Stimulated activated naive CD4-positive, alpha-beta T cell (primary cell): Measurements from ENCODE around the gene GCDH.
"Not testable (repeated sequence)": the region's sequence is repeated elsewhere in the genome, so short reads cannot be mapped to it uniquely, and the experiment has no call there.

ENCODE experiments used
- DNase-seq, 6 experiments: peaks; one replicate each; lab custom pipeline; 2025; lab: John Stamatoyannopoulos, UW

GCDH gene

GRCh38 chr19:12872941-12873890 is 17.7 kb upstream of the GCDH start:
- DNase-seq: peak; percentile 31 to 73 (median 54)

DNA sequence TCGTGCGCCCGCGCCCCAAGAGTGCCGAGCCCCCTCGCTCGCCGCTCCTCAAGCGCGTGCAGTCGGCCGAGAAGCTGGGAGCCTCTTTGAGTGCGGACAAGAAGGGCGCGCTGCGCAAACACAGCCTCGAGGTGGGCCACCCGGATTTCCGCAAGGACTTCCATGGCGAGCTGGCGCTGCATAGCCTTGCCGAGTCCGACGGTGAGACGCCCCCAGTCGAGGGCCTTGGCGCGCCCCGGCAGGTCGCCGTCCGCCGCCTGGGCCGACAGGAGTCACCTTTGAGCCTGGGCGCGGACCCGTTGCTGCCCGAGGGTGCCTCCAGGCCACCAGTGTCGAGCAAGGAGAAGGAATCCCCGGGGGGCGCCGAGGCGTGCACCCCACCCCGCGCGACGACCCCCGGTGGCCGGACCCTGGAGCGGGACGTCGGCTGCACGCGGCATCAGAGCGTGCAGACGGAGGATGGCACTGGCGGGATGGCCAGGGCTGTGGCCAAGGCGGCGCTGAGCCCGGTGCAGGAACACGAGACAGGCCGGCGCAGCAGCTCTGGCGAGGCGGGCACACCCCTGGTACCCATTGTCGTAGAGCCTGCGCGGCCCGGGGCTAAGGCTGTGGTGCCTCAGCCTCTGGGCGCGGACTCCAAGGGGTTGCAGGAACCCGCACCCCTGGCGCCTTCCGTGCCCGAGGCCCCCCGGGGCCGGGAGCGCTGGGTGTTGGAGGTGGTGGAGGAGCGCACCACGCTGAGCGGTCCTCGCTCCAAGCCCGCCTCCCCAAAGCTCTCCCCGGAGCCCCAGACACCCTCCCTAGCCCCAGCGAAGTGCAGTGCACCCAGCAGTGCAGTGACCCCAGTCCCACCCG is 16.8 kb upstream of the GCDH start:
- no peak for DNase-seq

DNA sequence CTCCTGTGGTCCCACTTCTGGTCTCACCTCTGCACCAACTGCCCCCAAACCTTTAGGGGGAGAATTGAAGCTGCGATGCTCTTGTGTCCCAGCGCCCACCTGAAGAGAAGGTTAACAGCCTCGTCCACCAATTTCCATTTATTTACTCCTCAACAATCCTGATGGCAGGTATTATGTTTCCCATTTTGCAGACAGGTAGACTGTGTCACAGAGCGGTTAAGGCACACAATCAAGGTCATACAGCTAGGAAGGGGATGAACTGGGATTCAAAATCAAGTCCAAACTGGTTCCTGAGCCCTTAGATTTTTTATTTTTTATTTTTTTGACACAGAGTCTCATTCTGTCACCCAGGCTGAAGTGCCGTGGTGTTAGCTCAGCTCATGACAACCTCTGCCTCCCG is 15.9 kb upstream of the GCDH start:
- no peak for DNase-seq

DNA sequence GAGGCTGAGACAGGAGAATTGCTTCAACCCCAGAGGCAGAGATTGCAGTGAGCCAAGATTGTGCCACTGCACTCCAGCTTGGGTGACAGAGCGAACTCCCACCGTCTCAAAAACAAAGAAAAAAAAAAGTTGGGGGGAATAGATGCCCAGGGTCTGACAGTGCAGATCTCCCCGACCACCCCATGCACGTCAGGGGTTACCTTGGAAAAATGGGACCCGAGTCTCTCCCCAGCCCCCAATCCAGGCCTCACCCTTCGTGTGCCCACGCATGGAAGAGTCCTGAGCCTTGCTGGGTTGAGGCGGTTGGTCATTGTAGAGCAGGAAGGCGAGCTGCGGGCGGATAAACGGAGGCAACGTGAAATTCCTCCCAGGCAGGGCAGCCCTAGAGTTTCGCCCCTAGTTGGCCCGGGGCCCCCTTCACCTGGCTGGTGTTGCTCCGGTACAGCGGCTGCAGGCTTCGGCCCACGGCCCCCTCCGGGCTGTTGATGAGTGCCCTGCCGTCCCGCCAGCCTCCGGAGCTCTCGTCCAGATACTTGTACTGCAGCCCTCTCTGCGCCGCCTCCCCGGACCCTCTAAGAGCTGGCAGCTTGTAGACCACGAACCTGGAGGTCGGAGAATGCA is 10.3 kb upstream of the GCDH start:
- DNase-seq: no peak

- peak; percentile 70 to 88 (median 78) for DNase-seq
These were observed 9.7 kb upstream of the GCDH start, which contains the start of gene DNASE2 for GRCh38 chr19:12881172-12881808. TSS of gene DNASE2 (minus strand) at chr19:12881449. CDS start at chr19:12881375, 74 bp downstream.

DNA sequence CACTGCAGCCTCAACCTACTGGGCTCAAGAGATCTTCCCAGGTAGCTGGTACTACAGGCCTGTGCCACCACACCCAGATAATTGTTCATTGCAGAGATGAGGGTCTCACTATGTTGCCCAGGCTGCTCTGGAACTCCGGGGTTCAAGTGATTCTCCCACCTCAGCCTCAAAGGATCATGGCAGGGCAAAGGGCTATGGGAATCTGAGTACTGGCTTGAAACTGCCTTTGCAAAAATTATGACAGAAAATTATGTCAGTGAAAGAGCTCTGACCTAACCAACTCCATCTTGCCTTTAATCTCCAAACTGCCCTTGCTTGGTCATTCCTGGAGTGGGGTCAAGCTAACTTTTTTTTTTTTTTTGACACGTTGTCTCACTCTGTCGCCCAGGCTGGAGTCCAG is 8.4 kb upstream of the GCDH start:
- DNase-seq: no peak

DNA sequence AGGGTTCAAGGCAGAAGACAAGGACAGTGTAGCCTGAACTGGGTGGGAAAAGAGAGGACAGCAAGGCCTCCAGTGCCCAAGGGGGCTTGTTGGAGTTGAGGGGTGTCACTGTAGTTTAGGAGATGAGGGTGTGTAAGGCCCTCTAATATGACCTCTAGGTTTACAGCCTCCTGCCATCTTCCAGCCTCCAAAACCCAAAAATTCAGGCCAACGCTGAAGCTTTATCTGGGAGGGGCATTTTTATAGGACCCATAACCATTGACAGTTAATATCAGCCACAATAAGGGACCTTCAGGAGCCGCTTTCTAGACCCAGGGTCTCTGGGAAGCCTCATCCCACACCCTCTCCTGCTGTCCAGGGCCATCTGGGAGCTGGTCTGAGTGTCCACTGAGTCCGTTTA is 6.8 kb upstream of the GCDH start:
- no peak for DNase-seq

DNA sequence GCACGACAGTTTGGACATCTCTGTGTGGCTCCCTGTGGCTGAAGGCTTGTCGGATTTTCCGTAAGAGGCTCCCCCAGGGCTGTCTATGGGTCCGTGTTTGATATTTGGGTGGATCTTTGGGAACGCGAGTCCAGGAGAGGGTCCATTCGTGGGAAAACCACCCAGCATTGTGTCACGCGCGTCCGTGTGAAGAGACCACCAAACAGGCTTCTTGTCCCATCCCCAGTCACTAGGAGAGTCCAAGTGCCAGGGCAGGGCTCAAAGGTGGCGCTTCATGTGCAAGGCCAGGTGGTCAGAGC is 6.4 kb upstream of the GCDH start:
- DNase-seq: no peak

DNA sequence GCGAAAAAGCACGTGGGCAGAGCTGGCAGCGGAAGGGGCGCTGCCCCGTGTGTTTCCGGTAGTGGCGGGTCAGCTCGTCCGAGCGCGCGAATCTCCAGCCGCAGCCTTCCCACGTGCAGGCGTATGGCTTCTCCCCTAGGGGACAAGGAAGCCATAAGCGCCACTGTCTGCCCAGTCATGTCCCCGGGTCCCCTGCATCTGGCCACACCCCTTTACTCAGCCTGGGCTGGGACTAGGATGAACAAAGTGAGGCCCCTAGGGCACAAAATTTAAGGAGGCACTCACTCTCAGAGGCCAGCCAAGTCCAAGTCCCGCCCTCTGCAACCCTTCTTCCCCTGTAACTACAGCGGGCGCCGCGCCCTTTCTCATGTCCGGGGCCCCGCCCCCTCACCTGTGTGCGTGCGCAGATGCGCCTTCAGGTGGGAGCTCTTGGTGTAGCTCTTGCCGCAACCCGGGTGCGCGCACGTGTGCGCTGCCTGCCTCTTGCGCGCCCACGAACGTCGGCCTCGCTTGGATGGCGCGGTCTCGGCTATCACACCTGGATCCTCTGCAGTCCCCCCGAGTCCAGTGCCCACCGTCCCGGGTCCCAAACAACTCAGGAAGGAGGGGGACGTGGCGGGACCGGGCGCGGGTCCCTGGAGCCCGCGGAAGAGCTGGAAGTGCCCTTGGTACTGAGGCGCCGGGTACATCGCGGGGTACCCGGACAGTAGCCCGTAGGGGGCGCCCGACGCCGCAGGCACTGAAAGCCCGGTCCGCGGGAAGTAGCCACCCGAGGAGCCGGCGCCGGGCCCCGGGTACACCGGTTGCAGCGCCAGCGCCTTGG is 5.8 kb upstream of the GCDH start:
- DNase-seq: peak; percentile 75 to 90 (median 85)

GRCh38 chr19:12885749-12886650 is 5.0 kb upstream of the GCDH start:
- no peak for DNase-seq

- no peak for DNase-seq
These were observed 4.3 kb upstream of the GCDH start for GRCh38 chr19:12886651-12886968.

DNA sequence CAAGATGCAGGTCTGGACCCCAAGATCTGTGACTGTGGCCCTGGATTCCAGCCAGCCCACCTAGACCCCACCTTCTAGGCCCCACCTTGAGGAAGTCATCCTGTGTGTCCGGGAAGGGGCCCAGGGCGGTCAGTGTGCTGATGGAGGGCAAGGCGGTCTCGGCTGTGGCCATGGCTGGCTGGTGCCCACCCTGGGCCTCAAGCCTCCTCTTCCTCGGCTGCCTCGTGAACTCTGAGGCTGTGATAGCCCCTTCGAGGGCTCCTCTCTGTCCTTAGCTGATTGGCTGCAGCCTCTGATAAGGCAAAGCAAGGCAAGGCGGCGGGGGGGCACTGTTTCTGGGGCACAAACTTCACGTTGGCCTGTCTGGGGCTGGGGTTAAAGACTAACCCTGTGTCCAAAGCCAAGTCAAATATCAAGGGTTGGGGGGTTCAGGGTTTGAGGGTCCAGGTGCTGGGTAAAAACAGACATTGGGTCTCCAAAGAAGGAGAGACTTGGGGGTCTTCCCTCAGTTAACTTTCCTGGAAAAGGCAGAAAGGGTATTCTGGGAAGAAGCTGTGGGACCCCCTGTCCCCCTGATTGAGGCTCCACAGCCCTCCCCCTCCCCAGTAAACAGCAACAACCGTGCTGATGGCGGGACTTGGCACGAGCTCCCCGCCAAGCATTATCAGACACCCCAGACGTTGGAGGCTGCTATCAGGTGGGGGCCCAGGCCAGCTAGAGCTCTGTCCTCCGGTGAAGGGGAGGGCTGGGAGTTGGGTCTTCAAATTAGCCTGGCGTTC is 3.8 kb upstream of the GCDH start, which contains the start of gene KLF1:
KLF1 (minus strand) TSS at position 233 of the 779 bp plus-strand sequence; CDS start at position 172, 61 bp downstream.
- DNase-seq: no peak

DNA sequence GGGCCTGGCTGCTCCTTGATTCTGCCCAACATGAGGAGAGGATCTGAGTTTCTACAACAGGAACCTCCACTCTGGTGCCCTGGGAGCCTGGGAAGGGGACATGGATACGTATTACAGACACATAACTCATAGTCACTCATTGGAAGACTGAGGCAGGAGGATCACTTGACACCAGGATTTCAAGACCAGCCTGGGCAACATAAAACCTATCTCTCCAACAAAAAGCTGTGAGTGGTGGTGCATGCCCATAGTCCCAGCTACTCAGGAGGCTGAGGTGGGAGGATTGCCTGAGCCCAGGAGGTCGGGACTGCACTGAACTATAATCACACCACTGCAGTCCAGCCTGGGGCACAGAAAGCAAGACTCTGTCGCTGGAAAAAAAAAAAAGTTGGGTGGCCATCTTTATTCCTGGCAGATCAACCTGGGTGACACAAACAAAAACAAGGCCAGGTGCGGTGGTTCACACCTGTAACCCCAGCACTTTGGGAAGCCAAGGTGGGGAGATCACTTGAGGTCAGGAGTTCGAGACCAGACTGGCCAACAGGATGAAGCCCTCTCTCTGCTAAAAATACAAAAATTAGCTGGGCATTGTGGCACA is 2.9 kb upstream of the GCDH start:
- no peak for DNase-seq

DNA sequence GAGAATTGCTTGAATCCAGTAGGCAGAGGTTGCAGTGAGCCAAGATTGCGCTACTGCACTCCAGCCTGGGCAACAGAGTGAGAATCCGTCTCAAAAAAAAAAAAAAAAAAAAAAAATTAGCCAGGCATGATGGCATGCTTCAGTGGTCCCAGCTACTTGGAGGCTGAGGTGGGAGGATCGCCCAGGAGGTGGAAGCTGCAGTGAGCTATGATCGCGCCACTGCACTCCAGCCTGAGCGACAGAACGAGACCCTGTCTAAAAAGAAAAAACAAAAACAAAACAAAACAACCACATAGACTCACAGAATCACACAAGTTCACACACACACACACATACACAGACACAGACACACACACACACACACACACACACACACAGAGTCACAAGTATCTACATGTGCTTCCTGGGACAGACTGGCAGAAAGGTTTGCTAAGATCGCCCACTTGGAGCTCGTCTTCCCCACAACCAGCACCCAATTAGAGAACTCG is 617 bp upstream of the GCDH start:
- DNase-seq: not testable (repeated sequence)

- DNase-seq: no peak
These were observed 627 bp downstream of the GCDH start for GRCh38 chr19:12891553-12892021.

GRCh38 chr19:12893582-12893981 is 2.6 kb downstream of the GCDH start:
- no peak for DNase-seq

DNA sequence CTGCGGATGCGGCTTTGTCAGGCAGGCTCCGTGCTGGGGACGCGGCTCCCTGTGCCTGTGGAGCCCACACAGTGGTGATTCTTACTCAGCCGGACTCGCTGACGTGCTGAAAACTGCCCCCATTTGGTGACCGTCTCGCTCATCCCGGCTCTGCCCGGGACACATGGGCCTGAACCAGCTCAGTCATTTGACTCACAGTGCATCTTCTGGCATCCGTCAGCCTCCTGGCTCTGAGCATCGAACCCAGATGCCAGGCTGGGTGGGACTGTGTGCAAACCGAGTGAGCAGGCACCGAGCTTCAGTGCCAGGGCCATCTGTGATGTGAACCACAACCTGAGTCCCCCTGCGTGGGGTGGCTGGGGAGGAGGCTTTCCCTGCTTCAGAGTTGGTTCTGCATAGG is 5.5 kb downstream of the GCDH start:
- DNase-seq: no peak

GRCh38 chr19:12899891-12900518 is 9.0 kb downstream of the GCDH start:
- no peak for DNase-seq
